GM12878 (cell line): ENCODE measurements around the gene LRRN4CL. TPM values are rescaled to one million over a fixed set of nuclear protein-coding genes. Genes with fewer than 3 reads are reported as not detected.

Experiments
- ATAC-seq: fragments of 200-7000 bp; cut with Tn5 transposase; 3 replicates; pipeline ENCODE4 v1.9.1; 2020; ENCODE audit warnings: mild to moderate bottlenecking, moderate library complexity
- BruUV-seq: library from RNA; stranded (reverse); fragments of 400-500 nt; replicated peaks from 2 replicates; lab custom pipeline; 2021; lab: Mats Ljungman, UMichigan
- CTCF ChIA-PET: fragments of 300-600 bp; sonication (Branson Sonifier 250); formaldehyde crosslinking; extraction: SDS; loops from one replicate; lab custom pipeline; 2021; ENCODE audit warnings: inconsistent platforms; lab: Yijun Ruan, JAX
- POLR2A ChIA-PET: fragments of 350-600 bp; formaldehyde crosslinking; extraction: SDS; loops from one replicate; lab custom pipeline; 2021; ENCODE audit warnings: inconsistent platforms; lab: Charles Lee
- RAD21 ChIA-PET: fragments of 300-600 bp; sonication (Branson Sonifier 250); formaldehyde crosslinking; loops from one replicate; lab custom pipeline; 2023; ENCODE audit warnings: antibody characterized with exemption; ENCODE audit not compliant: unreplicated experiment; lab: Charles Lee
- SMC1A ChIA-PET: fragments of 300-600 bp; sonication (Branson Sonifier 250); formaldehyde crosslinking; loops from one replicate; lab custom pipeline; 2023; ENCODE audit not compliant: unreplicated experiment, uncharacterized antibody; lab: Charles Lee
- DNase-seq: peaks from one replicate; pipeline ENCODE4 v3.0.0-alpha.2; 2011; ENCODE audit warnings: low read depth, low spot score
- FAIRE-seq: peaks from 3 replicates; lab custom pipeline; 2011; peaks lifted over from hg19 to GRCh38; lab: Jason Lieb, UNC
- H2AFZ ChIP-seq: 2 replicates; pipeline ENCODE4 v1.6.0; 2011; ENCODE audit warnings: low read depth, low read length, control low read depth; ENCODE audit not compliant: control insufficient read depth
- H3K27ac ChIP-seq: 2 replicates; pipeline ENCODE4 v1.5.1; 2011; ENCODE audit warnings: control low read depth; ENCODE audit not compliant: control insufficient read depth, insufficient read depth
- H3K27me3 ChIP-seq, 2 experiments: replicated peaks in 1 of 2; 2 replicates each; pipeline versions ENCODE4 v1.6.0 to v1.6.1; 2011; ENCODE audit warnings: low read length in 1 of 2; ENCODE audit not compliant: control insufficient read depth in 2 of 2, insufficient read depth in 2 of 2
- H3K36me3 ChIP-seq, 2 experiments: 2 replicates each; pipeline ENCODE4 v1.5.1; 2011; ENCODE audit warnings: low read length in 1 of 2; ENCODE audit not compliant: control insufficient read depth in 2 of 2, insufficient read depth in 2 of 2
- H3K4me1 ChIP-seq: 2 replicates; pipeline ENCODE4 v1.6.1; 2011; ENCODE audit warnings: mild to moderate bottlenecking, low read length, moderate library complexity, mixed read lengths; ENCODE audit not compliant: control insufficient read depth, insufficient read depth
- H3K4me2 ChIP-seq: 2 replicates; pipeline ENCODE4 v1.6.0; 2011; ENCODE audit warnings: control low read depth; ENCODE audit not compliant: control insufficient read depth, insufficient read depth
- H3K4me3 ChIP-seq: fragments of 200-600 bp; sonication (generic); 2 replicates; pipeline ENCODE4 v1.5.1; 2016
- H3K79me2 ChIP-seq: 2 replicates; pipeline ENCODE4 v1.6.0; 2011; ENCODE audit warnings: low read length; ENCODE audit not compliant: control insufficient read depth, insufficient read depth
- H3K9ac ChIP-seq: 2 replicates; pipeline ENCODE4 v1.8.0; 2011; ENCODE audit warnings: low read length, control low read depth, mixed read lengths; ENCODE audit not compliant: control insufficient read depth, insufficient read depth
- H3K9me3 ChIP-seq: replicated peaks from 3 replicates; pipeline ENCODE4 v1.5.1; 2011; ENCODE audit warnings: mild to moderate bottlenecking, low read length; ENCODE audit not compliant: control insufficient read depth, insufficient read depth
- H4K20me1 ChIP-seq: 2 replicates; pipeline ENCODE4 v1.6.0; 2011; ENCODE audit not compliant: control insufficient read depth, insufficient read depth
- CREB1 ChIP-seq: IDR thresholded peaks from 2 replicates; pipeline ENCODE4 v1.6.1; 2012; ENCODE audit warnings: low read depth, mild to moderate bottlenecking, inconsistent platforms
- EGR1 ChIP-seq, 2 experiments: IDR thresholded peaks; 1 replicate in 1 of 2; 2 replicates in 1 of 2; pipeline ENCODE4 v1.6.1; 2011 to 2012; ENCODE audit warnings: low read depth in 2 of 2, low read length in 2 of 2, borderline replicate concordance in 1 of 2, mild to moderate bottlenecking in 1 of 2, moderate library complexity in 1 of 2
- FOXK2 ChIP-seq: fragments of 450-650 bp; IDR thresholded peaks from 2 replicates; pipeline ENCODE4 v1.6.1; 2017; ENCODE audit warnings: mild to moderate bottlenecking, moderate library complexity
- HDGF ChIP-seq: fragments of 450-650 bp; IDR thresholded peaks from 2 replicates; pipeline ENCODE4 v1.6.1; 2016; ENCODE audit warnings: antibody characterized with exemption
- JUNB ChIP-seq: IDR thresholded peaks from 2 replicates; pipeline ENCODE4 v1.6.1; 2016; ENCODE audit warnings: antibody characterized with exemption, mild to moderate bottlenecking
- PML ChIP-seq: IDR thresholded peaks from 2 replicates; pipeline ENCODE4 v1.6.1; 2012; ENCODE audit warnings: low read length, inconsistent platforms
- SMC3 ChIP-seq: IDR thresholded peaks from 2 replicates; pipeline ENCODE4 v1.6.1; 2011; ENCODE audit warnings: low read length, improper control_type of control experiment, borderline replicate concordance
- YY1 ChIP-seq: IDR thresholded peaks from 2 replicates; pipeline ENCODE4 v1.6.1; 2011; ENCODE audit warnings: low read depth, mild to moderate bottlenecking, low read length
- ZNF24 ChIP-seq: fragments of 450-650 bp; IDR thresholded peaks from 2 replicates; pipeline ENCODE4 v1.6.1; 2017; ENCODE audit warnings: antibody characterized with exemption, mild to moderate bottlenecking
- ZNF622 ChIP-seq: fragments of 450-650 bp; IDR thresholded peaks from 2 replicates; pipeline ENCODE4 v1.6.1; 2017; ENCODE audit warnings: mild to moderate bottlenecking, inconsistent platforms
- WGBS: methylation state at CpG from one replicate; pipeline ENCODE4 v1.1.6; 2016; ENCODE audit warnings: low lambda C conversion rate; ENCODE audit not compliant: insufficient replicate concordance, insufficient coverage; ENCODE audit errors: missing lambda C conversion rate; 5-methylcytosine and 5-hydroxymethylcytosine counted together
- in situ Hi-C: fragments of 300-500 bp; cut with MboI; formaldehyde crosslinking; loops from 9 replicates; pipeline ENCODE4 v1.14.3; 2018; ENCODE audit warnings: mixed read lengths
- intact Hi-C: fragments of 100-400 bp; cut with micrococcal nuclease; formaldehyde crosslinking; loops from one replicate; pipeline ENCODE4 v1.14.2; 2022; ENCODE audit not compliant: unreplicated experiment
- polyA plus RNA-seq, 11 experiments: library from polyadenylated mRNA; depleted of rRNA in 4 of 11; unstranded in 6 of 11; stranded (reverse) in 5 of 11; fragments of >200 nt; fragmentation: Nextera tagmentation in 4 of 11; fragmentation: Illumina TruSeq in 1 of 11; extraction: Ambion mirVana in 4 of 11; extraction: Trizol in 1 of 11; gene quantifications; 1 replicate in 1 of 11; 2 replicates in 10 of 11; pipeline versions ENCODE4 v1.2.1 to v1.2.3, GENCODE V29; 2011 to 2016; ENCODE audit warnings: inconsistent platforms in 2 of 11, missing spikeins in 2 of 11, low read depth in 1 of 11
- total RNA-seq, 4 experiments: library from RNA; depleted of rRNA in 3 of 4; stranded (reverse); fragments of >200 nt in 3 of 4; fragmentation: Illumina TruSeq in 1 of 4; extraction: Trizol in 1 of 4; gene quantifications; 2 replicates each; pipeline versions ENCODE4 v1.2.1 to v1.2.3, GENCODE V29; 2013 to 2021
- TF ChIP-seq, protein P1 (sequence below): fragments of 450-650 bp; IDR thresholded peaks from 2 replicates; pipeline ENCODE4 v1.6.1; 2017; ENCODE audit warnings: mild to moderate bottlenecking, moderate library complexity

The LRRN4CL gene
- total and polyA plus RNA-seq, 10 of the 15 experiments (the other 5 are each of a cell fraction or from before 2014, with no cell fraction given), result 0.01 to 0.06 TPM; not detected in 8

DNA sequence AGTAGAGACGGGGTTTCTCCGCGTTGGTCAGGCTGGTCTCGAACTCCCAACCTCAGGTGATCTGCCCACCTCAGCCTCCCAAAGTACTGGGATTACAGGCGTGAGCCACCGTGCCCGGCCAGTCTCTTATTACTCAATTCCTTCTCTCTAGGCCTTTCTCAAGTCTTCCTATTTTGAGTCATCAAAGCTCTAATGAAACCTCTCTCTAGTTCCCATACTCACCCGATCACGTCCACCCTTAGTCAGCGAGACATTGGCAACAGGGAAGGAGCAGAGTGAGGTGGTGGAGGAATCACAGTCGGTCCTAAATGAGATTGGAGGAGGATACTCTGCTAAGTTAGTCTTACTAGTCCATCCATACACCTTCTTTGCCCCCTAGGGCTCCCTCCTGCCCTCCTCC is 12.9 kb upstream of the LRRN4CL start:
- POLR2A ChIA-PET, result interaction anchor here (0.5 to 1.3 kb wide), 4 partner anchors 37 to 167 kb away, joined by 3 to 10 read pairs (median 4); partner anchors contain the start of genes C11orf98 and CSKMT
- Histone ChIP-seq H3K4me3 (no peak overlapping the region), H4K20me1 (no peaks in the 10 kb centered on the region), H3K4me1 (peaks cover 9% of the 10 kb centered on the region), H3K27me3 (no peaks in the 10 kb centered on the region), H3K9ac (no peak overlapping the region), H3K4me2 (no peak overlapping the region), H3K79me2 (no peaks in the 10 kb centered on the region), H3K9me3 (no peaks in the 10 kb centered on the region), H3K36me3 (peaks cover 0 to under 1% of the 10 kb centered on the region in 2 experiments; a peak in 2 of 4 replicates), H2AFZ (no peak overlapping the region), H3K27ac (no peak overlapping the region)
- SMC1A ChIA-PET, result interaction anchor here (1.6 kb wide), 1 partner anchor 21 kb away, joined by 4 read pairs; no protein-coding TSS in a partner anchor
- 54% methylated on average over 11 of the region's 11 CpGs for WGBS
- ATAC-seq (no peak), FAIRE-seq (no peak), DNase-seq (no peak)
- RAD21 ChIA-PET, result no interaction called here
- peak; percentile 67 for TF ChIP-seq JUNB
- TF ChIP-seq FOXK2, result no peak
- TF ChIP-seq SMC3, result no peak
- TF ChIP-seq ZNF24, result no peak
- TF ChIP-seq ZNF622, result no peak
- in situ Hi-C loops, result no loop called here
- TSS peak; percentile 43 for BruUV-seq
- CTCF ChIA-PET, result interaction anchor here (0.6 to 1.1 kb wide), 6 partner anchors 14 to 297 kb away, joined by 3 read pairs; partner anchors contain the start of genes STX5 and TUT1
- intact Hi-C loops, result no loop called here

DNA sequence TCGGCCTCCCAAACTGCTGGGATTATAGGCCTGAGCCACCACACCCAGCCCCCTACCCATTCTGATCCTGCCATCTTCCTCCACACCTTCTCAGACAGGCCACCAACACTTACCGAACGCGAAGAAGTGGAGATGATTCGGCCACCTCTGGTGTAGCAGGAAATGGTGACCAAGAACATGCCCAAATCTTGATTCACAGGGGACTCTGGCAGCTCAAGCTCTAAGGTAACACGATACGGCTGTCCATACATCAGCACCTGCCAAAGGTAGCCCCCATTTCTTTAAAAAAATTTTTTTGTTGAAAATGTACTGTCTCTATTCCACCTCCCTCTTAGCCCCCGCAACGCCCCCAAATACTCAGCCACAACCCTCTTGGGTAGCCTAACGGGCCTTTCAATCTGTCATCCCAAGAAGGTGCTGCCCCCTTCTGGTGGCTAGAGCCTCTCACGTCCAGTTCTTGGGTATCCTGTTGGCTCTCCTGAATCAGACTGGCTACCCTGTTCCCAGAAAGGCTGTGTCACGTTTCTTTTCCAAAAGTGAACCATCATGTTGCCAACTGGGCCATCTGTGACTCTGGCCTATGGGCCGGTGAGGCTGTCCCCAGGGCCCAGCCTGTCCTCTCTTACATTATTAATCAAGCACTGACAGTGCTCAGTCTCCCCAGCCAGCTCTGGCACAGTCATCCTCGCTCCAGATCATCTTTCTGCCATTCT is 5.3 kb upstream of the LRRN4CL start:
- no TSS peak for BruUV-seq
- Histone ChIP-seq H3K4me1 (no peaks in the 10 kb centered on the region), H2AFZ (no peak overlapping the region), H3K9me3 (no peaks in the 10 kb centered on the region), H3K27me3 (no peaks in the 10 kb centered on the region), H3K79me2 (no peaks in the 10 kb centered on the region), H3K36me3 (peaks cover 9% of the 10 kb centered on the region in 2 experiments; a peak in 3 of 4 replicates), H3K27ac (no peak overlapping the region), H3K4me3 (no peak overlapping the region), H3K4me2 (no peak overlapping the region), H4K20me1 (no peaks in the 10 kb centered on the region), H3K9ac (no peak overlapping the region)
- RAD21 ChIA-PET, result interaction anchor here (0.5 to 3.2 kb wide), 13 partner anchors 15 to 300 kb away, joined by 3 to 18 read pairs (median 4); partner anchors contain the start of genes C11orf98, CSKMT, HNRNPUL2 and LBHD1
- ATAC-seq (peak; percentile 99), FAIRE-seq (peak; percentile 88), DNase-seq (no peak)
- POLR2A ChIA-PET, result interaction anchor here (0.6 to 1.0 kb wide), 7 partner anchors 15 to 913 kb away, joined by 3 to 7 read pairs (median 3); partner anchors contain the start of genes B3GAT3, HNRNPUL2 and TTC9C
- SMC1A ChIA-PET, result interaction anchor here (0.7 to 3.2 kb wide), 15 partner anchors 12 to 299 kb away, joined by 3 to 17 read pairs (median 3); partner anchors contain the start of genes GANAB and MTA2
- intact Hi-C loops, result loop anchor here (1.0 to 2.0 kb wide), 2 partner anchors 270 to 300 kb away; no protein-coding TSS in a partner anchor
- WGBS, result 15% methylated on average over 14 of the region's 14 CpGs
- CTCF ChIA-PET, result interaction anchor here (0.6 to 3.3 kb wide), 39 partner anchors 9 to 326 kb away, joined by 3 to 48 read pairs (median 4); partner anchors contain the start of genes B3GAT3, BSCL2, C11orf98 and CSKMT
- in situ Hi-C loops, result loop anchor here (5.0 to 10.0 kb wide), 2 partner anchors 270 to 297 kb away; no protein-coding TSS in a partner anchor
- TF ChIP-seq YY1 (peak; percentile 77), CREB1 (no peak), SMC3 (peak; percentile 73; the same call in 1 of the 2 replicates), PML (no peak), EGR1 (IDR thresholded peaks at IDR 0.05; ENCODE audit: borderline replicate concordance in 1 of 2, low read depth in 2 of 2, low read length in 2 of 2) (0 out of 3 replicates have a peak, but pooled peaks of 1 of the 2 experiments have one; percentile 40), HDGF (peak; percentile 16; the same call in 1 of the 2 replicates)
- TF ChIP-seq, protein P1, sequence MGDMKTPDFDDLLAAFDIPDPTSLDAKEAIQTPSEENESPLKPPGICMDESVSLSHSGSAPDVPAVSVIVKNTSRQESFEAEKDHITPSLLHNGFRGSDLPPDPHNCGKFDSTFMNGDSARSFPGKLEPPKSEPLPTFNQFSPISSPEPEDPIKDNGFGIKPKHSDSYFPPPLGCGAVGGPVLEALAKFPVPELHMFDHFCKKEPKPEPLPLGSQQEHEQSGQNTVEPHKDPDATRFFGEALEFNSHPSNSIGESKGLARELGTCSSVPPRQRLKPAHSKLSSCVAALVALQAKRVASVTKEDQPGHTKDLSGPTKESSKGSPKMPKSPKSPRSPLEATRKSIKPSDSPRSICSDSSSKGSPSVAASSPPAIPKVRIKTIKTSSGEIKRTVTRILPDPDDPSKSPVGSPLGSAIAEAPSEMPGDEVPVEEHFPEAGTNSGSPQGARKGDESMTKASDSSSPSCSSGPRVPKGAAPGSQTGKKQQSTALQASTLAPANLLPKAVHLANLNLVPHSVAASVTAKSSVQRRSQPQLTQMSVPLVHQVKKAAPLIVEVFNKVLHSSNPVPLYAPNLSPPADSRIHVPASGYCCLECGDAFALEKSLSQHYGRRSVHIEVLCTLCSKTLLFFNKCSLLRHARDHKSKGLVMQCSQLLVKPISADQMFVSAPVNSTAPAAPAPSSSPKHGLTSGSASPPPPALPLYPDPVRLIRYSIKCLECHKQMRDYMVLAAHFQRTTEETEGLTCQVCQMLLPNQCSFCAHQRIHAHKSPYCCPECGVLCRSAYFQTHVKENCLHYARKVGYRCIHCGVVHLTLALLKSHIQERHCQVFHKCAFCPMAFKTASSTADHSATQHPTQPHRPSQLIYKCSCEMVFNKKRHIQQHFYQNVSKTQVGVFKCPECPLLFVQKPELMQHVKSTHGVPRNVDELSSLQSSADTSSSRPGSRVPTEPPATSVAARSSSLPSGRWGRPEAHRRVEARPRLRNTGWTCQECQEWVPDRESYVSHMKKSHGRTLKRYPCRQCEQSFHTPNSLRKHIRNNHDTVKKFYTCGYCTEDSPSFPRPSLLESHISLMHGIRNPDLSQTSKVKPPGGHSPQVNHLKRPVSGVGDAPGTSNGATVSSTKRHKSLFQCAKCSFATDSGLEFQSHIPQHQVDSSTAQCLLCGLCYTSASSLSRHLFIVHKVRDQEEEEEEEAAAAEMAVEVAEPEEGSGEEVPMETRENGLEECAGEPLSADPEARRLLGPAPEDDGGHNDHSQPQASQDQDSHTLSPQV, result no peak
